GM12874 (cell line): ENCODE data around the gene PRUNE2.

ENCODE experiments used
- TF ChIP-seq, protein P1 (sequence below): IDR thresholded peaks from 2 replicates; pipeline ENCODE4 v1.5.1; 2011; ENCODE audit warnings: low read depth, mild to moderate bottlenecking, control low read depth, low read length, moderate library complexity; ENCODE audit not compliant: insufficient read depth

The PRUNE2 gene

DNA sequence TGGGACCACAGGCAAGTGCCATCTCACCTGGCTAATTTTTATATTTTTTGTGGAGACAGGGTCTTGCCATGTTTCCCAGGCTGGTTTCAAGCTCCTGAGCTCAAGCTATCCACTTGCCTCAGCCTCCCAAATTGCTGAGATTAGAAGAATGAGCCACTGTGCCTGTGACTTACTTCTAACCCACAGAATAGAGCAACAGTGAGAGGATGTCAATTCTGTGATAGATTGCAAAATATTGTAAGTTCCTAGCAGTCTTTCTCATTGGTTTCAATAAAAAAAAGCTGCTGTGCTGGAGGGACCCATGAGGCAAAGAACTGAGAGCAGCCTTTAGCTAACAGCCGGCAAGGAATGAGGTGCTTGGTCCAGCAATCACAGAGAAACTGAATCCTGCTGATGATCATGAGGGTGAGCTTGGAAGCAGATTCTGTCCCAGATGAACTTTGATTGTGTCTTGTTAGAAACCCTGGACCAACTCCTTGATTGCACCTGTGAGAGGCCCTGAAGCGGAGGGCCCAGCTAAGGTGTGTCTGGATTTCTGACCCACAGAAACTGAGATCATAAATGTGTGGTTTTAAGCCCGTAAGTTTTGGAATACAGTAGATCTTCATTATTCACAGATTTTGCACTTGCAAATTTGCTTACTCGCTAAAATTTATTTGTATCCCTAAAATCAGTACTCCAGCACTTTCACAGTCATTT is 297.2 kb downstream of the PRUNE2 start:
- TF ChIP-seq, protein P1, sequence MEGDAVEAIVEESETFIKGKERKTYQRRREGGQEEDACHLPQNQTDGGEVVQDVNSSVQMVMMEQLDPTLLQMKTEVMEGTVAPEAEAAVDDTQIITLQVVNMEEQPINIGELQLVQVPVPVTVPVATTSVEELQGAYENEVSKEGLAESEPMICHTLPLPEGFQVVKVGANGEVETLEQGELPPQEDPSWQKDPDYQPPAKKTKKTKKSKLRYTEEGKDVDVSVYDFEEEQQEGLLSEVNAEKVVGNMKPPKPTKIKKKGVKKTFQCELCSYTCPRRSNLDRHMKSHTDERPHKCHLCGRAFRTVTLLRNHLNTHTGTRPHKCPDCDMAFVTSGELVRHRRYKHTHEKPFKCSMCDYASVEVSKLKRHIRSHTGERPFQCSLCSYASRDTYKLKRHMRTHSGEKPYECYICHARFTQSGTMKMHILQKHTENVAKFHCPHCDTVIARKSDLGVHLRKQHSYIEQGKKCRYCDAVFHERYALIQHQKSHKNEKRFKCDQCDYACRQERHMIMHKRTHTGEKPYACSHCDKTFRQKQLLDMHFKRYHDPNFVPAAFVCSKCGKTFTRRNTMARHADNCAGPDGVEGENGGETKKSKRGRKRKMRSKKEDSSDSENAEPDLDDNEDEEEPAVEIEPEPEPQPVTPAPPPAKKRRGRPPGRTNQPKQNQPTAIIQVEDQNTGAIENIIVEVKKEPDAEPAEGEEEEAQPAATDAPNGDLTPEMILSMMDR, result no peak

DNA sequence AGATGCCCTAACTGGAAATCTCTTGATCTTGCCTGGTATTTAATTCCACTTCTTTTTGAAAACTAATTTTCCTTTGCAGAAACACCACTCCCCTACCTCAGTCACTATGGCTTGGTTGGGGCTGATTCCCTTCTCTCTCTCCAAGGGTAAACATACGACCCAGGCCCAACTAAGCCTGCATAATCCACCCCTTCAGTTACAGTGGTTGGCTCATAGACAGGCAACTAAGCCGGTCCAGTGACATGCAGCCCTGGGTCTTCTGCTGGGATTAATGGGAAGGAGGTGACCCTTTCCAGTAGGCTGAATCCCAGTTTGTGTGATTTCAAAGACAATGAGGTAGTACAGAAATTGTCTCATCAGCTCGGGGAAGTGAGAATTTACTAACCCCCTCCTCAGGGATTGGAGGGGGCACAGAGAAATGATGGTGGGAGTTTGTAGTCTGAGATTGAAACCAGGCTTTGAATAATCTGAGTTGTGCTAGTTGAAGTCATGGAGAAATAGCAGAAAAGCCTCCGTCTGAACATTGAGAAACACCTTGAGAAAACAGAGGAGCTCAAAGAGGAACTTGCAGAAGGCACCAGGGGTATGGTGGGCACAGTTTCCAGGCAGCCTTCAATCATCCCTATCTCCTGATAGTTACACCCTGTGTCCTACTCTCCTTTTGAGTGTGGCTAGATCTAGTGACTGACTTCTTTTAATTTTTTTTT is 298.0 kb downstream of the PRUNE2 start:
- TF ChIP-seq, protein P1, result no peak

DNA sequence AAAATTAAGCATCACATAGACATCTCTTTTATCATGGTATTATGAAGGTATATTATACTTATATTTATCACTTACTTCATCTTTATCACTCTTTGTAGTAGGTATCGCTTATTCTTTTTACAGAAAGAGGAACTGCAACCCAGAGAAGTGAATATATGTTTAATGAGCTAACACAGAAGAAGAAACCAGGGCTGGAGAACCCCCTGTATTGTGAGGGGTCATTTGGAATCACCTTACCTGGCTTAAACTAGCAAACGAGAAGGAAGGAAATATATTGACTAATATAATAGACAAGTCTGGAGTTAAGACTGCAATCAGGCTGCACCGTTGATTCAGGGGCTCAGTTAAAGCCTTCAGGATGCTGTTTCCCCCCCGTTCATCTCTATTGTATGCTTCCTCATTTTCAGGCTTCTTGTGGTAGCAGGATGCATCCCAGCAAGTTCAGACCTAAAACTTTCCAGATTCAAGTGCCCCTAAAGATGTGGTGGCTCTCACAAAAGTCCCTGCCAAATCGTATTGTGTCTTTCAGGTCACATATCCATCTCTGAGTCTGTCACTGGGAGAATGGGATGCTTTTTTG is 300.5 kb downstream of the PRUNE2 start:
- TF ChIP-seq, protein P1, result no peak

DNA sequence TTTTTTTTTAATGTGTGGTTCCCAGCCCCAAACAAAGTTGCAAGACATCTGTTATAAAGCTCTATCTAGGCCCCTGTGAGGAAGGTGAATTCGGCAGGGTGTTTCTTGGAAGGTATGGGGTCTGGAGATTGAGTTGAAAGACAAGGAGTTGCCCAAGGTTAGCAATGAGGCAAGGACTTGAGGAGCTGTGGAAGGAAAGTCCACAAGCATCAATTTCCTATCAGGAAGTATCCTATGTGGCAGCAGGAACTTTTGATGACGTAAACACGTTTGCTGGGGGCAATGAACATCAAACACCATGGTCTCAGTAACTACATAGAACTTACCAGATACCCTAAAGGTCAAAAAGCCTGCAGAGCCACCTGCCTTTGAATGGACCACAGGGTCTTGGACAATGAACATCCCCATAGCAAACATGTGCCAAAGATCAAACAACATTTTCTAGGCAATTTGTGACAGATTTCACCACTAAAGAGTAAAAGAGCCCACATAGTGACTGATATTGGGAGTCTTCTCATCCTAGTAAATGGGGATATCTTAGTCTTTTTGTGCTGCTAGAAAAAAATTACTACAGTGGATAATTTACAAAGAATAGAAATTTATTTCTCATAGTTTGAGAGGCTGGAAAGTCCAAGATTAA is 301.9 kb downstream of the PRUNE2 start:
- TF ChIP-seq, protein P1, result no peak

DNA sequence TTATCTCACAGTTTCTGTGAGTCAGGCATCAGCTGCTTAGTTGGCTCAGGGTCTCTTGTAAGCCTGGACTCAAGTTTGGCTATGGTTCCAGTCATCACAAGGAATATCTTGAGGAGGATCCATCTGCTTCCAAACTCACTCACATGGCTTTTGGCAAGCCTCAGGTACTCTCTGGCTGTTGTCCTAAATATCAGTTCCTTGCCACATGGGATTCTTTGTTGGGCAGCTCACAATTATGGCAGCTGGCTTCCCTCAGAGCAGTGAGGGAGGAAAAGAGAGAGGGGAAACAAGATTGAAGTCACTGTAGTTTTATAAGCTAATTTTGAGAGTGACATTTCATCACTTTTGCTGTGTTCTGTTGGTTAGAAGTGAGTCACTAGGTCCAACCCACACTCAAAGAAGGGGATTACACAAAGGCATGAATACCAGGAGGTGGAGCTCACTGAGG is 302.4 kb downstream of the PRUNE2 start:
- TF ChIP-seq, protein P1, result no peak

DNA sequence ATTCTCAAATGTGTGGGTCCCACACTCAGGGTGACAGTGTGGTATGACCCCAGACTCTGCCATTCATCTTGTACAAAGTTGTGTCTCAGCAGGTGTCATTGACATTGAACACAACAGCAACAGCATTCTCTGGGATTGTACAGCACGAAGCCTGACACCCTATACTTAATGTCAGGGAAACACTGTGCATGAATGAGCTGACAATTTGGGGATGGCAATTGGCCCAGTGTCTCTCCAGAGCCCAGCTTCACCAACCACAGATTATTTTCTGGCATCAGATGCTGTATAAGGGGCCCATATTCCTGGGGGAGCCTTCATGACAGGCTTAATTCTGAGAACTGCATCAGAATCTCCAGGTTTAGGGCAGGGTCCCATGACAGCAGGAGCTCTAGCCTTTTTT is 303.7 kb downstream of the PRUNE2 start:
- TF ChIP-seq, protein P1, result no peak

DNA sequence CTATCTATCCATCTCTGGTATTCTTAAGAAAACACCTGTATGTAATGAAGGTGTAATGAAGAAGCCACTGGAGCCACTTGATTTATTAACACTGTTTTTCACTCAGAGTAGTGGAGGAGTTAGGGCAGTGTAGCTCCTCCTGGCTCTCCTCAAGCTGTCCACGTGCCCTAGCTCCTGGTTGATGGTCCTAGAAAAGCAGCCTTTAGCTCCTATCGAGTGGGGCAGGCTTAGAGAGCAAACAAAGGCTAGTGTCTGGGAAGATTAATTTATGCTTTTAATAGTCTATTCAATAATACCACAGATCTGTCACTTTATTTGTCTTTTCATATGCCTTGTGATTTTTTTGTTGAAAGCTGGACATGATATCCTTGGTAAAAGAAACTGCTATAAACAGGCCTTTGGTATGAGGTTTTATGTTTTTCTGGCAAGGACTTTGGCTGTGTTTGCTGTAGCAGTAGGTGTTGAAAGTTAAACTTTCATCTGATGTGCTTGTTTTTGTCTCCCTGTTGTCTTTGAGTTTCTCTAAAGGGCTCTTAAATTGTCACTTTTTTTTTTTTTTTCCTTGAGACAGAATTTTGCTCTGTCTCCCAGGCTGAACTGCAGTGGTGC is 305.8 kb downstream of the PRUNE2 start:
- TF ChIP-seq, protein P1, result no peak
